Colonic mucosa (tissue), 4 donors: ENCODE data around the gene UCKL1. TPM values are rescaled to one million over a fixed set of nuclear protein-coding genes. Genes with fewer than 3 reads are reported as not detected.
"Not testable (repeated sequence)": the region's sequence is repeated elsewhere in the genome, so short reads cannot be mapped to it uniquely, and the experiment has no call there.

Source experiments
- DNase-seq: peaks from one replicate; pipeline ENCODE4 v3.0.0-alpha.2; 2020
- H3K27ac ChIP-seq: fragments of 200-600 bp; one replicate; pipeline ENCODE4 v1.8.0; 2021
- H3K27me3 ChIP-seq: fragments of 200-600 bp; one replicate; pipeline ENCODE4 v1.8.0; 2021
- H3K36me3 ChIP-seq: fragments of 200-600 bp; one replicate; pipeline ENCODE4 v1.8.0; 2021
- H3K4me1 ChIP-seq: fragments of 200-600 bp; one replicate; pipeline ENCODE4 v1.8.0; 2021; ENCODE audit warnings: mild to moderate bottlenecking
- H3K4me3 ChIP-seq: fragments of 200-600 bp; one replicate; pipeline ENCODE4 v1.8.0; 2021
- H3K9ac ChIP-seq, 2 donors: one replicate each; pipeline ENCODE4 v1.7.0; 2013; ENCODE audit warnings: control low read depth in 2 of 2, low read depth in 2 of 2, low read length in 2 of 2
- H3K9me3 ChIP-seq: fragments of 200-600 bp; one replicate; pipeline ENCODE4 v1.8.0; 2021
- CTCF ChIP-seq: fragments of 200-600 bp; IDR thresholded peaks from one replicate; pipeline ENCODE4 v1.8.0; 2022; ENCODE audit warnings: antibody characterized with exemption, mild to moderate bottlenecking
- intact Hi-C: fragments of 100-400 bp; cut with DNase I; formaldehyde crosslinking; loops from one replicate; pipeline ENCODE4 v1.14.1; 2022
- total RNA-seq, 2 donors: library from RNA; stranded (reverse); fragmentation: NEBNext Ultra II Directional in 1 of 2; extraction: Animal tissue kit (Norgen Biotek cat#: 25700) in 1 of 2; gene quantifications; one replicate each; pipeline ENCODE4 v1.2.1, GENCODE V29; 2021
- donor health status: healthy.
- donor health status: DM: no; HTN: no; CAD: no.
- donor health status: DM: no; HTN: no; CAD: no.

The UCKL1 gene
- total RNA-seq, 2 donors from 2014 or later: 33.6 to 49.5 TPM

- no peak for TF ChIP-seq CTCF
- peak overlapping the region; percentile 63 for H3K27ac ChIP-seq
- H3K4me3 ChIP-seq: peak overlapping the region; percentile 55
- peak overlapping the region; percentile 61 to 78 for H3K9ac ChIP-seq
- no peaks in the 10 kb centered on the region for H3K36me3 ChIP-seq
- intact Hi-C loops: loop anchor here (10.0 kb wide), 2 partner anchors 194 to 444 kb away; partner anchors contain the start of gene PTK6
- H3K4me1 ChIP-seq: peaks cover 31% of the 10 kb centered on the region
- peak; percentile 90 for DNase-seq
- H3K27me3 ChIP-seq: no peaks in the 10 kb centered on the region
- H3K9me3 ChIP-seq: no peaks in the 10 kb centered on the region
These were observed 22.4 kb upstream of the UCKL1 start for GRCh38 chr20:63978319-63979228.

GRCh38 chr20:63977739-63978276 is 21.6 kb upstream of the UCKL1 start:
- intact Hi-C loops: loop anchor here (10.0 kb wide), 2 partner anchors 193 to 443 kb away; partner anchors contain the start of gene PTK6
- Histone ChIP-seq H3K9ac (peak overlapping the region in 1 of 2 donors; percentile 78), H3K9me3 (no peaks in the 10 kb centered on the region), H3K27me3 (no peaks in the 10 kb centered on the region), H3K4me3 (no peak overlapping the region), H3K36me3 (no peaks in the 10 kb centered on the region), H3K4me1 (peaks cover 32% of the 10 kb centered on the region), H3K27ac (no peak overlapping the region)
- TF ChIP-seq CTCF: no peak
- DNase-seq: no peak

GRCh38 chr20:63976980-63977738 is 20.9 kb upstream of the UCKL1 start:
- H3K4me3 ChIP-seq: no peak overlapping the region
- H3K4me1 ChIP-seq: peaks cover 28% of the 10 kb centered on the region
- H3K36me3 ChIP-seq: no peaks in the 10 kb centered on the region
- H3K27me3 ChIP-seq: no peaks in the 10 kb centered on the region
- DNase-seq: no peak
- no peak overlapping the region for H3K27ac ChIP-seq
- intact Hi-C loops: loop anchor here (10.0 kb wide), 2 partner anchors 192 to 442 kb away; partner anchors contain the start of gene PTK6
- H3K9me3 ChIP-seq: no peaks in the 10 kb centered on the region
- TF ChIP-seq CTCF: no peak
- H3K9ac ChIP-seq: no peak overlapping the region

GRCh38 chr20:63976511-63976910 is 20.3 kb upstream of the UCKL1 start:
- H3K9ac ChIP-seq, H3K27ac ChIP-seq, H3K27me3 ChIP-seq, H3K4me3 ChIP-seq, H3K9me3 ChIP-seq, H3K36me3 ChIP-seq, DNase-seq: not testable (repeated sequence)
- intact Hi-C loops: loop anchor here (10.0 kb wide), 2 partner anchors 192 to 442 kb away; partner anchors contain the start of gene PTK6
- H3K4me1 ChIP-seq: peaks cover 21% of the 10 kb centered on the region

- DNase-seq: no peak
- TF ChIP-seq CTCF: no peak
- intact Hi-C loops: loop anchor here (10.0 kb wide), 2 partner anchors 190 to 440 kb away; partner anchors contain the start of gene PTK6
These were observed 18.4 kb upstream of the UCKL1 start for GRCh38 chr20:63974402-63975200.

More at GRCh38 chr20:63974402-63975200, 18.4 kb upstream of the UCKL1 start:
- Histone ChIP-seq H3K27ac (no peak overlapping the region), H3K4me3 (no peak overlapping the region), H3K9ac (peak overlapping the region in 1 of 2 donors; percentile 19), H3K36me3 (no peaks in the 10 kb centered on the region), H3K27me3 (peaks cover 5% of the 10 kb centered on the region), H3K4me1 (peaks cover 9% of the 10 kb centered on the region), H3K9me3 (no peaks in the 10 kb centered on the region)
